ES-I3 (cell line): ENCODE results near the gene FUT8.

Experiments
- H3K36me3 ChIP-seq: 2 replicates; pipeline ENCODE4 v1.6.1; 2013; ENCODE audit warnings: mild to moderate bottlenecking, low read length, control low read depth, moderate library complexity; ENCODE audit not compliant: insufficient read depth
- H3K4me1 ChIP-seq: 2 replicates; pipeline ENCODE4 v1.6.1; 2013; ENCODE audit warnings: mild to moderate bottlenecking, control low read depth, low read length; ENCODE audit not compliant: insufficient read depth
- H3K9ac ChIP-seq: 2 replicates; pipeline ENCODE4 v1.6.1; 2013; ENCODE audit warnings: low read depth, mild to moderate bottlenecking, low read length, moderate library complexity
- H3K9me3 ChIP-seq: 2 replicates; pipeline ENCODE4 v1.6.1; 2013; ENCODE audit warnings: mild to moderate bottlenecking, low read length, moderate library complexity; ENCODE audit not compliant: control insufficient read depth, insufficient read depth

FUT8 gene

DNA sequence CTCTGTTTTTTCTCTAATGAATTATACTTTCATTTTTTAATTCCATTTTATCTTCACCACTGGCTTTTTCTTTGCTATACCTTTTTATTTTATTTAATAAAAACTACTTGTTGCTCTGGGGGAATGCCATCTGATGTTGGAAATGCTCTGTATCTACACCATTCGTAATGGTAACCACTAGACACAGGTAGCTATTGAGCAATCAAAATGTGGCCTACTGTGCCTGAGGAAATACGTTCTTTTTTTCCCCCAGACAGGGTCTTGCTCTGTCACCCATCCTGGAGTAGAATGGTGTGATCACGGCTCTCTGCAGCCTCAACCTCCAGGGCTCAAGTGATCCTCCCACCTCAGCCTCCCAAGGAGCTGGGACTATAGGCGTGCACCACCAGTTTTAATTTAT lies 140.2 kb downstream of the FUT8 start:
- H3K9ac ChIP-seq, result no peak overlapping the region
- no peaks in the 10 kb centered on the region for H3K9me3 ChIP-seq
- H3K36me3 ChIP-seq, result no peaks in the 10 kb centered on the region
- peaks cover 6% of the 10 kb centered on the region; the same call in 1 of the 2 replicates for H3K4me1 ChIP-seq

- peaks cover 6% of the 10 kb centered on the region; the same call in 1 of the 2 replicates for H3K4me1 ChIP-seq
- no peaks in the 10 kb centered on the region for H3K9me3 ChIP-seq
- no peak overlapping the region for H3K9ac ChIP-seq
- H3K36me3 ChIP-seq, result no peaks in the 10 kb centered on the region
These were observed 142.3 kb downstream of the FUT8 start for GRCh38 chr14:65554837-65555236.

GRCh38 chr14:65555358-65555757 lies 142.8 kb downstream of the FUT8 start:
- H3K9me3 ChIP-seq, result no peaks in the 10 kb centered on the region
- H3K4me1 ChIP-seq, result peaks cover 6% of the 10 kb centered on the region; the same call in 1 of the 2 replicates
- H3K9ac ChIP-seq, result no peak overlapping the region
- H3K36me3 ChIP-seq, result no peaks in the 10 kb centered on the region

- Histone ChIP-seq H3K4me1 (peaks cover 6% of the 10 kb centered on the region; the same call in 1 of the 2 replicates), H3K36me3 (no peaks in the 10 kb centered on the region), H3K9me3 (no peaks in the 10 kb centered on the region), H3K9ac (no peak overlapping the region)
These were observed 145.8 kb downstream of the FUT8 start for GRCh38 chr14:65558363-65558762.

- no peaks in the 10 kb centered on the region for H3K9me3 ChIP-seq
- H3K36me3 ChIP-seq, result no peaks in the 10 kb centered on the region
- H3K9ac ChIP-seq, result no peak overlapping the region
These were observed 148.0 kb downstream of the FUT8 start for GRCh38 chr14:65560340-65561027.

GRCh38 chr14:65564370-65564769 lies 151.8 kb downstream of the FUT8 start:
- Histone ChIP-seq H3K9ac (no peak overlapping the region), H3K9me3 (no peaks in the 10 kb centered on the region), H3K4me1 (no peaks in the 10 kb centered on the region; the same call in 1 of the 2 replicates), H3K36me3 (no peaks in the 10 kb centered on the region)

More at GRCh38 chr14:65560340-65561027, 148.0 kb downstream of the FUT8 start:
- H3K4me1 ChIP-seq, result peaks cover 2% of the 10 kb centered on the region; the same call in 1 of the 2 replicates

DNA sequence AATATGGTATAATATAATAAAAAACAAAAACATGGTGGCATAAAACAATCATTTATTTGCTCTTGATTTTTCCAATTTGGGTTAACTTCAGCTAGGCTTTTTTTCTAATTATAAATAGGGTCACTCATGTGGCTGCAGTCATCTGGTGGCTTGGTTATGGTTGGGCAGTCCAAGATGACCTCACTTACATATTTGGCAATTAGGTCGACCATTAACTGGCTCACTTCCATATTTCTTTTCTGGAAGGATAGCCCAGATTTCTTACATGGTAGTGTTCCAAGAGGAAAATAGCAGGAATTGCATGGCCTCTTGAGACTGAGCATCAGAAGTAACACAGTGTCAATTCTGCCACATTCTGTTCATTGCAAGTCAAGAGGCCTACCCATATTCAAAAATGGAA lies 153.4 kb downstream of the FUT8 start:
- no peaks in the 10 kb centered on the region for H3K4me1 ChIP-seq

DNA sequence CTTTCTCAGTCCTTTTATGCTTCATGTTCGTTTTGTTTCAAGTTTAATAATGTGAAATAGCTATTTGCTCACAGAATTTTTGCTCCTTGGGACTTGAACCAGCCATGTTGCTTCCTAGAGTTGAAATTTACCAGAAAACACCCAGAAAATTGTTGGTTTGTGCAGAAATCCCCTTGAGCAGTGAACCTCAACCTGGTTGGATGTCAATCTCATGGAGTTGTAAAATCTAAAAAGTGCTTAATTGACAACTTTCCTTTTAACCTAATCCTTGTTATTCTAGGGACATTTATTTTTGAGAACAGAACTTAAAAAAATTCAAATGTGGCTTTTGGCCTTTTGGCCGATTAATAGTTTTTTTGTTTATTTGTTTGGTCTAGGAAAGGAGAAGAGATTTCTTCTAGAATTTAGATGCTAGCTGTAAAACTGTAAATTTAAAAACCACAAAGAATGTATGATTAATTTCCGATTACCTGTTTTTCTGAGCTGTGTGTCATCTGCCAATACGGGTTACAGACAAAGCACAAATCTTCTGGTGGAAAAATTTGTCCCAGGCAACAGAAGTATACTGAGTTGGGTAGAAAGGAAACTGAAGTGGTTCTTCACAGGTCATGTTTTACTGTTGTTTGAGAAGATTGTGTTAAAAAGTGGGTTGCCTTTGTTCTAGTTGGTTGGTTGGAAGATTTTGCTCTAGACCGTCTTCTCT lies 154.4 kb downstream of the FUT8 start:
- no peaks in the 10 kb centered on the region for H3K36me3 ChIP-seq
- no peaks in the 10 kb centered on the region for H3K4me1 ChIP-seq
- H3K9me3 ChIP-seq, result no peaks in the 10 kb centered on the region
- H3K9ac ChIP-seq, result no peak overlapping the region

More for the DNA sequence above, 153.4 kb downstream of the FUT8 start:
- Histone ChIP-seq H3K36me3 (no peaks in the 10 kb centered on the region), H3K9ac (no peak overlapping the region), H3K9me3 (no peaks in the 10 kb centered on the region)

- H3K9ac ChIP-seq, result no peak overlapping the region
- no peaks in the 10 kb centered on the region for H3K4me1 ChIP-seq
- no peaks in the 10 kb centered on the region for H3K9me3 ChIP-seq
- no peaks in the 10 kb centered on the region for H3K36me3 ChIP-seq
These were observed 162.1 kb downstream of the FUT8 start for GRCh38 chr14:65574611-65575010.

- H3K9ac ChIP-seq, result no peak overlapping the region
- H3K4me1 ChIP-seq, result no peaks in the 10 kb centered on the region
- H3K9me3 ChIP-seq, result no peaks in the 10 kb centered on the region
- H3K36me3 ChIP-seq, result no peaks in the 10 kb centered on the region
These were observed 162.9 kb downstream of the FUT8 start for GRCh38 chr14:65575389-65575788.

DNA sequence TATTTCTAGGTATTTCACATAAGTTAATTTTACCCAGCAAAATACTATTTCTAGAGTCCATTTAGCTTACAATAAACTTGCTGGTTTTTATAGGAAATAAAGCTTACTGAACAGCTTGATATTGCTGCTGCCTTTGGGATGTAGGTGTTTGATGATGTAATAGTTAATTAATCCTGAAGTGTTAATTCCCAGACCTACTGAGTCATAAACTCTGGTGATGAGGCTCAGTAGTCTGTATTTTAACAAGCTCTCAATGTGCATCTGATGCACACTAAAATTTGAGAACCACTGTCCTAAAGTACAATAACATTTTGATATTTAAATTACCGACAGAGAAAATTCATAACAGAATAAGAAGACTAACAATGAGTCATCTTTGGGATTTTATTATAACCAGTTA lies 168.4 kb downstream of the FUT8 start:
- no peaks in the 10 kb centered on the region for H3K4me1 ChIP-seq
- no peak overlapping the region for H3K9ac ChIP-seq
- no peaks in the 10 kb centered on the region for H3K9me3 ChIP-seq
- no peaks in the 10 kb centered on the region for H3K36me3 ChIP-seq

GRCh38 chr14:65581378-65581777 lies 168.8 kb downstream of the FUT8 start:
- Histone ChIP-seq H3K9me3 (no peaks in the 10 kb centered on the region), H3K4me1 (no peaks in the 10 kb centered on the region), H3K36me3 (no peaks in the 10 kb centered on the region), H3K9ac (no peak overlapping the region)

DNA sequence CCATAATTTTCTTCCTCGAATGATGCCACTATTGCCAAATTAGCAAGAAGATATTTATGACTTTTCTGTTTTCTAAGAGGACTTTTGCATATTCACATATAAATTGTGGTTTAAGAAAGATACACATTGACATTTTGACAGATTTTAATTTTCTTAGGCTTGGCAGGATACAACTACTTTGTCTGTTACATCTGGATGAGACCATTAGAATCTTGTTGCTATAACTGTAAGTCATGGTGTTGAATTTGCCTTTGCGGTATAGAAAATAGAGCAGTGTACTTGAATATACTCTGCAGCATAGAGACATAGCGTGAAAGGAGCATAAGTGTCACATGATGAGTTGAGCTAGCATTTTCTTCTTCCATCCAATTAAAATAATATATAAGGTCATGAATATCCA lies 169.3 kb downstream of the FUT8 start:
- H3K4me1 ChIP-seq, result no peaks in the 10 kb centered on the region
- H3K9me3 ChIP-seq, result no peaks in the 10 kb centered on the region
- H3K9ac ChIP-seq, result no peak overlapping the region
- H3K36me3 ChIP-seq, result no peaks in the 10 kb centered on the region

GRCh38 chr14:65585216-65585615 lies 172.7 kb downstream of the FUT8 start:
- Histone ChIP-seq H3K9me3 (no peaks in the 10 kb centered on the region), H3K9ac (no peak overlapping the region), H3K4me1 (no peaks in the 10 kb centered on the region), H3K36me3 (no peaks in the 10 kb centered on the region)
